H9 (cell line): Measurements from ENCODE around the gene PRDM1. TPM values are rescaled to one million over a fixed set of nuclear protein-coding genes. Genes with fewer than 3 reads are reported as not detected.

Experiments used
- DNase-seq: peaks from one replicate; pipeline ENCODE4 v3.0.0-alpha.2; 2017
- H2AFZ ChIP-seq: one replicate; pipeline ENCODE4 v1.6.1; 2013; ENCODE audit warnings: mild to moderate bottlenecking, low read length, control low read depth, moderate library complexity
- H2AK5ac ChIP-seq: 2 replicates; pipeline ENCODE4 v1.6.1; 2013; ENCODE audit warnings: low read length, control low read depth, mixed read lengths; ENCODE audit not compliant: insufficient read length
- H2BK120ac ChIP-seq: one replicate; pipeline ENCODE4 v1.6.1; 2013; ENCODE audit warnings: low read depth, mild to moderate bottlenecking, low read length, control low read depth, inconsistent platforms; ENCODE audit not compliant: poor library complexity, severe bottlenecking
- H2BK12ac ChIP-seq: 2 replicates; pipeline ENCODE4 v1.6.1; 2013; ENCODE audit warnings: low read length, control low read depth, mixed read lengths, low read depth; ENCODE audit not compliant: insufficient read length
- H2BK15ac ChIP-seq: 2 replicates; pipeline ENCODE4 v1.6.1; 2013; ENCODE audit warnings: low read depth, low read length, control low read depth
- H2BK20ac ChIP-seq: one replicate; pipeline ENCODE4 v1.6.1; 2013; ENCODE audit warnings: low read depth, mild to moderate bottlenecking, low read length, control low read depth, inconsistent platforms; ENCODE audit not compliant: poor library complexity, severe bottlenecking
- H2BK5ac ChIP-seq: 2 replicates; pipeline ENCODE4 v1.6.1; 2013; ENCODE audit warnings: low read length, control low read depth, mixed read lengths; ENCODE audit not compliant: insufficient read length
- H3K14ac ChIP-seq: 2 replicates; pipeline ENCODE4 v1.6.1; 2013; ENCODE audit warnings: low read length, control low read depth; ENCODE audit not compliant: insufficient read depth
- H3K18ac ChIP-seq: 2 replicates; pipeline ENCODE4 v1.6.1; 2013; ENCODE audit warnings: low read depth, mild to moderate bottlenecking, mixed read lengths, low read length, control low read depth; ENCODE audit not compliant: insufficient read length
- H3K23ac ChIP-seq: 2 replicates; pipeline ENCODE4 v1.6.1; 2013; ENCODE audit warnings: low read length, control low read depth, mixed read lengths, low read depth; ENCODE audit not compliant: insufficient read length
- H3K23me2 ChIP-seq: 2 replicates; pipeline ENCODE4 v1.6.1; 2013; ENCODE audit warnings: low read depth, mild to moderate bottlenecking, mixed read lengths, low read length, control low read depth; ENCODE audit not compliant: insufficient read length, poor library complexity, severe bottlenecking
- H3K27ac ChIP-seq: 2 replicates; pipeline ENCODE4 v1.5.1; 2013; ENCODE audit warnings: low read length, control low read depth, mixed read lengths, low read depth; ENCODE audit not compliant: insufficient read length
- H3K27me3 ChIP-seq: 2 replicates; pipeline ENCODE4 v1.6.1; 2013; ENCODE audit warnings: low read length, control low read depth, inconsistent platforms; ENCODE audit not compliant: insufficient read depth
- H3K4ac ChIP-seq: 2 replicates; pipeline ENCODE4 v1.6.1; 2013; ENCODE audit warnings: low read depth, mild to moderate bottlenecking, control low read depth, inconsistent platforms, low read length, moderate library complexity
- H3K4me1 ChIP-seq: 2 replicates; pipeline ENCODE4 v1.6.1; 2013; ENCODE audit warnings: low read length, control low read depth, inconsistent platforms; ENCODE audit not compliant: insufficient read depth
- H3K4me2 ChIP-seq: 2 replicates; pipeline ENCODE4 v1.6.1; 2013; ENCODE audit warnings: low read length, control low read depth, mixed read lengths; ENCODE audit not compliant: insufficient read length, insufficient read depth
- H3K56ac ChIP-seq: 2 replicates; pipeline ENCODE4 v1.6.1; 2013; ENCODE audit warnings: low read depth, mild to moderate bottlenecking, mixed read lengths, low read length, control low read depth; ENCODE audit not compliant: insufficient read length
- H3K79me1 ChIP-seq: 2 replicates; pipeline ENCODE4 v1.6.1; 2013; ENCODE audit warnings: low read depth, mild to moderate bottlenecking, moderate library complexity, low read length, control low read depth, inconsistent platforms; ENCODE audit not compliant: insufficient read depth, poor library complexity, severe bottlenecking
- H3K79me2 ChIP-seq: 2 replicates; pipeline ENCODE4 v1.6.1; 2013; ENCODE audit warnings: low read length, control low read depth, inconsistent platforms; ENCODE audit not compliant: insufficient read depth
- H3K9ac ChIP-seq: 2 replicates; pipeline ENCODE4 v1.6.1; 2013; ENCODE audit warnings: low read length, control low read depth, mixed read lengths; ENCODE audit not compliant: insufficient read length; ENCODE audit errors: extremely low read depth
- H3K9me3 ChIP-seq: one replicate; pipeline ENCODE4 v1.6.1; 2013; ENCODE audit warnings: low read depth, low read length, inconsistent platforms; ENCODE audit not compliant: control insufficient read depth
- H3T11ph ChIP-seq: one replicate; pipeline ENCODE4 v1.6.1; 2013; ENCODE audit warnings: mild to moderate bottlenecking, low read length, control low read depth, inconsistent platforms
- H4K20me1 ChIP-seq: one replicate; pipeline ENCODE4 v1.6.1; 2013; ENCODE audit not compliant: control insufficient read depth, insufficient read length, insufficient read depth
- H4K5ac ChIP-seq: 2 replicates; pipeline ENCODE4 v1.6.1; 2013; ENCODE audit warnings: low read depth, mild to moderate bottlenecking, mixed read lengths, low read length, control low read depth; ENCODE audit not compliant: insufficient read length
- H4K8ac ChIP-seq: replicated peaks from 2 replicates; pipeline ENCODE4 v1.6.1; 2013; ENCODE audit warnings: low read length, control low read depth, mixed read lengths, low read depth; ENCODE audit not compliant: insufficient read length
- H4K91ac ChIP-seq: 2 replicates; pipeline ENCODE4 v1.6.1; 2013; ENCODE audit warnings: low read depth, mild to moderate bottlenecking, moderate library complexity, mixed read lengths, low read length, control low read depth; ENCODE audit not compliant: insufficient read length
- H3K27ac Mint-ChIP-seq, 3 experiments: 2 replicates in 2 of 3; 3 replicates in 1 of 3; pipeline ENCODE4 v1.8.0; 2020 to 2021; ENCODE audit warnings: mixed read lengths in 3 of 3, mild to moderate bottlenecking in 1 of 3, moderate library complexity in 1 of 3
- H3K27me3 Mint-ChIP-seq: 2 replicates; pipeline ENCODE4 v1.8.0; 2021; ENCODE audit warnings: low read depth, mild to moderate bottlenecking, moderate library complexity, mixed read lengths
- H3K36me3 Mint-ChIP-seq, 3 experiments: 2 replicates in 2 of 3; 3 replicates in 1 of 3; pipeline ENCODE4 v1.8.0; 2020 to 2021; ENCODE audit warnings: low read depth in 3 of 3, mixed read lengths in 3 of 3; ENCODE audit not compliant: insufficient read depth in 1 of 3
- H3K4me1 Mint-ChIP-seq, 2 experiments: 2 replicates each; pipeline ENCODE4 v1.8.0; 2020; ENCODE audit warnings: mixed read lengths in 2 of 2
- H3K4me3 Mint-ChIP-seq, 2 experiments: 2 replicates in 1 of 2; 3 replicates in 1 of 2; pipeline ENCODE4 v1.8.0; 2020 to 2021; ENCODE audit warnings: mild to moderate bottlenecking in 2 of 2, mixed read lengths in 2 of 2, moderate library complexity in 1 of 2
- H3K9me3 Mint-ChIP-seq, 2 experiments: 2 replicates in 1 of 2; 3 replicates in 1 of 2; pipeline ENCODE4 v1.8.0; 2020; ENCODE audit warnings: mild to moderate bottlenecking in 2 of 2, mixed read lengths in 2 of 2, moderate library complexity in 1 of 2
- WGBS: extraction: QIAGEN DNeasy Blood & Tissue Kit; methylation state at CpG from one replicate; pipeline ENCODE4 v1.1.7; 2013; ENCODE audit warnings: missing lambda C conversion rate, low lambda C conversion rate, mixed read lengths; ENCODE audit not compliant: insufficient read length; ENCODE audit errors: extremely low coverage; 5-methylcytosine and 5-hydroxymethylcytosine counted together
- total RNA-seq: library from RNA; stranded (reverse); gene quantifications from 2 replicates; pipeline ENCODE4 v1.2.1, GENCODE V29; 2021
- TF ChIP-seq, protein P1 (sequence below): fragments of 200-600 bp; sonication (generic); conservative IDR thresholded peaks from 3 replicates; pipeline ENCODE4 v1.8.0; 2021; ENCODE audit warnings: antibody characterized with exemption, mild to moderate bottlenecking

PRDM1 gene
- total RNA-seq, 1 experiment from 2014 or later, result 2.9 TPM

DNA sequence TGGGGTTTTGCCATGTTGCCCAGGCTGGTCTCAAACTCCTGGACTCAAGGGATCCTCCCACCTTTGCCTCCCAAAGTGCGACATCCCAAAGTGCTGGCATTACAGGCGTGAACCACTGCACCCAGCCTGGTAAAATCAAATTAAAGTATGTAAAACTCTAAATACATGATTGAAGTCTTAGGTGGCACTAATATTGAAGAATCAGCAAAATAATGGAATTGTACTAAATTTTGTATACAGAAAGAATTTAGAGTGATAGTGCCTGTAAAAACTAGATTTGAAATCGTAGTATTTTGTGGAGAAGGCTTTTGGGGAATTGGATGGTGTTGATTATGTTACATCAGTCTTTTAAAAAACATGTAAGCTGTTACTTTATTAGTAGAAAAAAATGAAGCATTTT is 10.0 kb upstream of the PRDM1 start:
- Histone ChIP-seq H3K79me1 (no peaks in the 10 kb centered on the region), H3K9me3 (no peaks in the 10 kb centered on the region), H4K5ac (no peak overlapping the region), H3K27ac (no peak overlapping the region), H2BK15ac (no peak overlapping the region), H2AK5ac (no peak overlapping the region), H4K20me1 (no peaks in the 10 kb centered on the region), H3K4me2 (no peak overlapping the region), H2BK20ac (no peak overlapping the region), H3K14ac (no peak overlapping the region), H4K91ac (no peak overlapping the region), H3K79me2 (no peaks in the 10 kb centered on the region), H3K4me1 (no peaks in the 10 kb centered on the region), H3T11ph (no peak overlapping the region), H3K23me2 (no peaks in the 10 kb centered on the region), H3K18ac (no peak overlapping the region), H3K56ac (no peak overlapping the region), H4K8ac (no peak overlapping the region), H2BK12ac (no peak overlapping the region), H3K27me3 (no peaks in the 10 kb centered on the region), H3K9ac (no peak overlapping the region), H2AFZ (no peak overlapping the region), H2BK5ac (no peak overlapping the region), H3K23ac (no peak overlapping the region), H2BK120ac (no peak overlapping the region), H3K4ac (no peak overlapping the region)
- TF ChIP-seq, protein P1, sequence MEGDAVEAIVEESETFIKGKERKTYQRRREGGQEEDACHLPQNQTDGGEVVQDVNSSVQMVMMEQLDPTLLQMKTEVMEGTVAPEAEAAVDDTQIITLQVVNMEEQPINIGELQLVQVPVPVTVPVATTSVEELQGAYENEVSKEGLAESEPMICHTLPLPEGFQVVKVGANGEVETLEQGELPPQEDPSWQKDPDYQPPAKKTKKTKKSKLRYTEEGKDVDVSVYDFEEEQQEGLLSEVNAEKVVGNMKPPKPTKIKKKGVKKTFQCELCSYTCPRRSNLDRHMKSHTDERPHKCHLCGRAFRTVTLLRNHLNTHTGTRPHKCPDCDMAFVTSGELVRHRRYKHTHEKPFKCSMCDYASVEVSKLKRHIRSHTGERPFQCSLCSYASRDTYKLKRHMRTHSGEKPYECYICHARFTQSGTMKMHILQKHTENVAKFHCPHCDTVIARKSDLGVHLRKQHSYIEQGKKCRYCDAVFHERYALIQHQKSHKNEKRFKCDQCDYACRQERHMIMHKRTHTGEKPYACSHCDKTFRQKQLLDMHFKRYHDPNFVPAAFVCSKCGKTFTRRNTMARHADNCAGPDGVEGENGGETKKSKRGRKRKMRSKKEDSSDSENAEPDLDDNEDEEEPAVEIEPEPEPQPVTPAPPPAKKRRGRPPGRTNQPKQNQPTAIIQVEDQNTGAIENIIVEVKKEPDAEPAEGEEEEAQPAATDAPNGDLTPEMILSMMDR, result no peak
- Mint-ChIP-seq H3K4me1 (peaks cover 14 to 18% of the 10 kb centered on the region in 2 experiments), H3K27ac (no peak overlapping the region), H3K4me3 (no peak overlapping the region), H3K36me3 (no peaks in the 10 kb centered on the region), H3K27me3 (peaks cover 5% of the 10 kb centered on the region), H3K9me3 (no peaks in the 10 kb centered on the region)
- WGBS, result 100% methylated on average over 1 of the region's 3 CpGs
- DNase-seq, result no peak
